ENCODE data around the gene RCBTB1. TPM values are rescaled to one million over a fixed set of nuclear protein-coding genes. Genes with fewer than 3 reads are reported as not detected.

Gene RCBTB1
- total and polyA plus RNA-seq, 10 of the 15 experiments (the other 5 are each of a cell fraction or from before 2014, with no cell fraction given) = 5.1 to 13.5 (median 11.2) TPM

GRCh38 chr13:49545661-49546060 is 39.7 kb downstream of the RCBTB1 start:
- no peak overlapping the region for H2AFZ ChIP-seq (ENCODE audit: control insufficient read depth, low read depth, low read length)
- ChIA-PET POLR2A (no interaction called here), SMC1A (ENCODE audit: uncharacterized antibody, unreplicated experiment) (interaction anchor here (1.7 kb wide), 1 partner anchor 18 kb away, joined by 3 read pairs; no protein-coding TSS in a partner anchor), CTCF (no interaction called here), RAD21 (ENCODE audit: unreplicated experiment) (no interaction called here)
- 97% methylated on average over 4 of the region's 4 CpGs for WGBS (ENCODE audit: insufficient coverage, insufficient replicate concordance, low lambda C conversion rate, missing lambda C conversion rate)
- no peak overlapping the region for H3K4me2 ChIP-seq (ENCODE audit: control insufficient read depth, insufficient read depth)
- peaks cover 0 to 14% of the 10 kb centered on the region in 2 experiments; a peak in 3 of 4 replicates for H3K36me3 ChIP-seq (ENCODE audit: control insufficient read depth in 2 of 2, insufficient read depth in 2 of 2, low read length in 1 of 2)
- TF ChIP-seq MEF2B (IDR thresholded peaks at IDR 0.05; ENCODE audit: partially characterized antibody, poor library complexity, severe bottlenecking) (no peak), SMAD1 (IDR thresholded peaks at IDR 0.05; ENCODE audit: low read depth, partially characterized antibody) (no peak), SMARCA5 (IDR thresholded peaks at IDR 0.05) (no peak), MLLT1 (IDR thresholded peaks at IDR 0.05) (no peak)
- H3K27me3 ChIP-seq (replicated peaks in 1 of 2; ENCODE audit: control insufficient read depth in 2 of 2, insufficient read depth in 2 of 2, low read length in 1 of 2) = no peaks in the 10 kb centered on the region
- in situ Hi-C loops (cut with MboI) = no loop called here
- no peaks in the 10 kb centered on the region for H4K20me1 ChIP-seq (ENCODE audit: control insufficient read depth, insufficient read depth)
- DNase-seq (ENCODE audit: low read depth, low spot score) (no peak), ATAC-seq (no peak), FAIRE-seq (no peak)
- no peaks in the 10 kb centered on the region for H3K9me3 ChIP-seq (replicated peaks; ENCODE audit: control insufficient read depth, insufficient read depth, low read length)
- H3K79me2 ChIP-seq (ENCODE audit: control insufficient read depth, insufficient read depth, low read length) = no peaks in the 10 kb centered on the region
- H3K9ac ChIP-seq (ENCODE audit: control insufficient read depth, insufficient read depth, low read length) = no peak overlapping the region
- H3K27ac ChIP-seq (ENCODE audit: control insufficient read depth, insufficient read depth) = no peak overlapping the region
- intact Hi-C loops (cut with micrococcal nuclease; ENCODE audit: unreplicated experiment) = no loop called here
- no peaks in the 10 kb centered on the region for H3K4me1 ChIP-seq (ENCODE audit: control insufficient read depth, insufficient read depth, low read length)
- BruUV-seq (replicated peaks) = no TSS peak
- no peak overlapping the region for H3K4me3 ChIP-seq

- ChIA-PET POLR2A (no interaction called here), CTCF (interaction anchor here (1.5 kb wide), 1 partner anchor 58 kb away, joined by 4 read pairs; no protein-coding TSS in a partner anchor), RAD21 (ENCODE audit: unreplicated experiment) (no interaction called here), SMC1A (ENCODE audit: uncharacterized antibody, unreplicated experiment) (interaction anchor here (1.2 kb wide), 1 partner anchor 75 kb away, joined by 3 read pairs; no protein-coding TSS in a partner anchor)
- Histone ChIP-seq H3K4me3 (no peak overlapping the region), H3K79me2 (ENCODE audit: control insufficient read depth, insufficient read depth, low read length) (no peaks in the 10 kb centered on the region), H3K36me3 (ENCODE audit: control insufficient read depth in 2 of 2, insufficient read depth in 2 of 2, low read length in 1 of 2) (peaks cover 0 to 8% of the 10 kb centered on the region in 2 experiments; a peak in 3 of 4 replicates), H3K4me2 (ENCODE audit: control insufficient read depth, insufficient read depth) (no peak overlapping the region), H3K9ac (ENCODE audit: control insufficient read depth, insufficient read depth, low read length) (no peak overlapping the region), H3K27ac (ENCODE audit: control insufficient read depth, insufficient read depth) (no peak overlapping the region), H2AFZ (ENCODE audit: control insufficient read depth, low read depth, low read length) (no peak overlapping the region), H3K27me3 (replicated peaks in 1 of 2; ENCODE audit: control insufficient read depth in 2 of 2, insufficient read depth in 2 of 2, low read length in 1 of 2) (no peaks in the 10 kb centered on the region), H3K4me1 (ENCODE audit: control insufficient read depth, insufficient read depth, low read length) (peaks cover 7% of the 10 kb centered on the region), H3K9me3 (replicated peaks; ENCODE audit: control insufficient read depth, insufficient read depth, low read length) (no peaks in the 10 kb centered on the region), H4K20me1 (ENCODE audit: control insufficient read depth, insufficient read depth) (no peaks in the 10 kb centered on the region)
- DNase-seq (ENCODE audit: low read depth, low spot score) (no peak), ATAC-seq (no peak), FAIRE-seq (no peak)
- intact Hi-C loops (cut with micrococcal nuclease; ENCODE audit: unreplicated experiment) = loop anchor here (2.0 kb wide), 1 partner anchor 15 kb away; no protein-coding TSS in a partner anchor
- in situ Hi-C loops (cut with MboI) = no loop called here
- WGBS (ENCODE audit: insufficient coverage, insufficient replicate concordance, low lambda C conversion rate, missing lambda C conversion rate) = 98% methylated on average over 3 of the region's 3 CpGs
- TF ChIP-seq ZSCAN29 (IDR thresholded peaks at IDR 0.05) (no peak), ZBTB40 (IDR thresholded peaks at IDR 0.05; ENCODE audit: borderline replicate concordance) (no peak), FOXM1 (IDR thresholded peaks at IDR 0.05; ENCODE audit: low read depth, low read length) (no peak), RUNX3 (IDR thresholded peaks at IDR 0.05; ENCODE audit: low read length) (no peak), IKZF1 (conservative IDR thresholded peaks at IDR 0.05) (no peak), RAD21 (IDR thresholded peaks at IDR 0.05; ENCODE audit: insufficient read depth, low read depth, low read length) (no peak), SIX5 (IDR thresholded peaks at IDR 0.05; ENCODE audit: low read depth, low read length, severe bottlenecking) (no peak)
- BruUV-seq (replicated peaks) = no TSS peak
Measured at GRCh38 chr13:49543656-49544055, 41.7 kb downstream of the RCBTB1 start.

Measured in GM12878 (cell line).